Stimulated activated CD8-positive, alpha-beta memory T cell treated with anti-CD3 and anti-CD28 coated beads, Interleukin-15, amount 100 ng/mL, for 1 hour (primary cell): ENCODE measurements around the gene GRIN2C.
"Not testable (repeated sequence)": the region's sequence is repeated elsewhere in the genome, so short reads cannot be mapped to it uniquely, and the experiment has no call there.

Experiments used
- DNase-seq: peaks from one replicate; pipeline ENCODE4 v3.0.0-alpha.2; 2020; ENCODE audit warnings: low read depth

The GRIN2C gene

DNA sequence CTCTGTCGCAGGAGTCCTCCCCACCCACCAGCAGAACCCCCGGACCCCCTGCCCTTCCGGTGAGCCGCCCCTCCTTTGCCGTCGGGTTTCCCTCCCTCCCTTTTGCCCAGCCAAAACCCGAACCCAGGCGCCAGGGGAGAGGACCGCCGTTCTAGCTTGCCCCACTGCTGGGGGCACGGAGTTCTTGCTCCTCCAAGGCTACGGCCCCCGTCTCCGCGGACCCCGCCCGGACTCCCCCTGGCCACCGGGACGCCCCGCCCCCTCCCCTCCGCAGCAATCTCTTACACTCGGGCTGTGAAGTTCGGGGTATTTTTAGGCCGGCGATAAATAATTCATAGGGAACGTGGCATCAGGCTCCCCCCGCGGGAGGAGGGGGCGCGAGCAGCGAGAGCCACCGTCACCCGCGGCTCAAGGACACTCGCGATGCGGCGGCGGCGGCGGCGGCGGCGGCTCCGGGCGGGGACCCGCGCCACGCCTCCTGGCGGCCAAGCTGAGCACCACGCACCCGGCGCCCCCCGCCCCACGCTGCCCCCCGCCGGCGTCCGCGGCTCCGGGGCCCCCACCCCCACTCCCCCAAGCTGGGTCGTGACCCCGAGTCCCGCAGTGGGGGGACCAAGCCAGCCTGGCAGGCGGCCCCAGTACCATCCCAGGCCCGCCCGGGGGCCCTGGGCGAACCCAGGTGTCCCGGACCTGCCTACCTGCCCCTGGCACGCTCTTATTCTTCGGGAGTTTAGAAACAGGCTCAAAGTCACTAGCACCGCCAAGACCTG, at the start of gene GRIN2C:
GRIN2C (minus strand) TSS at position 427 of the 770 bp plus-strand sequence. CDS start 4,793 bp downstream, outside the sequence.
- no peak for DNase-seq

DNA sequence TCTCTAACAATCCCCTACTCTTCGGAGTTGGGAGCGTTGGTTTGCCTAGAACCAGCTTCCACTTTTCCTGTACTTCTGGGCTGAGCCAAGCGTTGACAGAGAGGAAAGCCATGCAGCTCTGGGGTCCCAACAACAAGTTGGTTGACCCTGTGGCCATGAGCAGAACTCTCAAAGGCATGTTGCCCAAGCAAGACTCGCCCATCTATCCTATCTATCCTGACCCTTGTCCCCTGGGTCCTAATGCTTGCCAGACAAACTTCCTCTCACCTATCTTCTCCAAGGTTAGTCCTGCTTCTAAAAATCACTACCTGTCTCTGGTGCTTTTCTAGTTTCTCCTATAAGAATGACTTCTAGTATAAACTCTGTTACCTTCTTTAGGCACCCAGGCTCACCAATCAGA, 49.4 kb upstream of the GRIN2C start:
- DNase-seq = not testable (repeated sequence)

DNA sequence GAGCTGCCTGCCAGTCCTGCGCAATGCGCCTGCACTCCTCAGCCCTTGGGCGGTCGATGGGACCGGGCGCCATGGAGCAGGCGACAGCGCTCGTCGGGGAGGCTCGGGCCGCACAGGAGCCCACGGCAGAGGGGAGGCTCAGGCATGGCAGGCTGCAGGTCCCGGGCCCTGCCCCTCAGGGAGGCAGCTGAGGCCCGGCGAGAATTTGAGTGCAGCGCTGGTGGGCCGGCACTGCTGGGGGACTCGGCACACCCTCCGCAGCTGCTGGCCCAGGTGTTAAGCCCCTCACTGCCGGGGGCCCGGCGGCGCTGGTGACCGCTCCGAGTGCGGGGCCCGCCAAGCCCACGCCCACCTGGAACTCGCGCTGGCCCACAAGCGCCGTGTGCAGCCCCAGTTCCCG, 47.3 kb upstream of the GRIN2C start:
- no peak for DNase-seq

DNA sequence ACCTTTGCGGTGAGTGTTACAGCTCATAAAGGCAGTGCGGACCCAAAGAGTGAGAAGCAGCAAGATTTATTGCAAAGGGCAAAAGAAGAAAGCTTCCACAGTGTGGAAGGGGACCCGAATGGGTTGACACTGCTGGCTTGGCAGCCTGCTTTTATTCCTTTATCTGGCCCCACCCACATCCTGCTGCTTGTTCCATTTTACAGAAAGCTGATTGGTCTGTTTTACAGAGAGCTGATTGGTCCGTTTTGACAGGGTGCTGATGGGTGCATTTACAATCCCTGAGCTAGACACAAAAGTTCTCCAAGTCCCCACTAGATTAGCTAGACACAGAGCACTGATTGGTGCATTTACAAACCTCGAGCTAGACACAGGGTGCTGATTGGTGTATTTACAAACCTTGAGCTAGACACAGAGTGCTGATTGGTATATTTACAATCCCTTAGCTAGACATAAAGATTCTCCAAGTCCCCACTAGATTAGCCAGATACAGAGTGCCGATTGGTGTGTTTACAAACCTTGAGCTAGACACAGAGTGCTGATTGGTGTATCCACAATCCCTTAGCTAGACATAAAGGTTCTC, 46.6 kb upstream of the GRIN2C start:
- DNase-seq = not testable (repeated sequence)

DNA sequence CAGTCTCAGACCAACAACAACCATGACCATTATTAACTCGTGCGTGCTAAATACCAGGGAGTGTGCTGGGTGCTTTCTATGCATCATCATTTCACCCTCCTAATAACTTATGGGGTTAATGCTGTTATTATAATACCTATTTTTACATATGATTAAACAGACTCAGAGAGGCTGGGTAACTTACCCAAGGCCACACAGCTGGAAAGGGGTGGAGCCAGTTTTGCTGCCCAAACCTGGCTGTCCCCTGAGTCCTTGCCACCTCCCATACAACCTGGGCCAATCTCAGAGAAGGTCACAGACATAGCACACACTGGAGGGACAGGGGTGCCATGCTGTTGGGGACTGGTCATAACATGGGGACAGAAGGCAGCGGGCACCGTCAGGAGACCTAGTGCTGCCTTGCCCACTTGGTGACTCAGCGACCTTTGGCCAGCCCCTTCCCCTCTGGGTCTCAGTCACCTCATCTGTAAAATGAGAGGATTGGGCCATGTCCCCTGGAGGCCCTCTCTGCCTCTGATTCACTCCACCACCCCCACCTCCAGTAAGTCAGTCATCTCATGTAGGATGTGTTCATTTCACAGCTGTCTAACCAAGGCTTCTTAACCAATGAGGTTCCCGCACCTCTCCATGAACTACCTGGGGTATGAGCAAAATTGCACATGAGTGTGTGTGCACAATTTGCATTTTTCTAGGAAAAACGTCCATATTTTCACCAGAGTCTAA, 45.2 kb upstream of the GRIN2C start:
- DNase-seq = no peak

DNA sequence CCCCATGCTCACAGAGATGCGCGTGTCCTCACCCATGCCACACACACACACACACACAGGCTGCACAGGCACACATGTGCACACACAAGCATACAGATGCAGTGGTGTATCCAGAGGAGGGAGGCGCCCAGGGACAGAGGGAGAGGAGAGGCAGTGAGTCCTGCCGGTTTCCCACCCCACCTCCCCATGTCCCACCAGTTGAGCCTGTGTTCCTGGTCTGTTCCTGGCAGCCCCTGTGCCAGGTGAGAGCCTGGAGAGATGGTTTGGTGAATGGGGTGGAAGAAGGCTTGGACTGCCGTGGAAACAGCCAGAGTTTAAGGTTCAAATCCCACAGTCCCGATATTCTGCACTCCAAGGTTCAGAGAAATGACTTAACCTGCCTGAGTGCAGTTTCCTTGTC, 44.0 kb upstream of the GRIN2C start:
- no peak for DNase-seq

DNA sequence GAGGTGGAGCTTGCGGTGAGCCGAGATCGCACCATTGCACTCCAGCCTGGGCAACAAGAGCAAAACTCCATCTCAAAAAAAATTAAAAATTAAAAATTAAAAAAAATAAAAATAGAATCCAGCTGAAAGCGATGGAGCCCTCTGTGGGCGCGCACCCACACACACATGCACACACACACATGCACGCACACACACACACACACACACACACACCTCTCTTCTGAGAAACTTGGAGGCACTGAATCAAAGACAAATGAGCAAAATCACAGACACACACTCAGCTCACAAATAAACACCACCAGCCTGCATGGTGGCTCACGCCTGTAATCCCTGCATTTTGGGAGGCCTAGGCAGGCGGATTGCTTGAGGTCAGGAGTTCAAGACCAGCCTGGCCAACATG, 43.3 kb upstream of the GRIN2C start:
- DNase-seq = no peak

DNA sequence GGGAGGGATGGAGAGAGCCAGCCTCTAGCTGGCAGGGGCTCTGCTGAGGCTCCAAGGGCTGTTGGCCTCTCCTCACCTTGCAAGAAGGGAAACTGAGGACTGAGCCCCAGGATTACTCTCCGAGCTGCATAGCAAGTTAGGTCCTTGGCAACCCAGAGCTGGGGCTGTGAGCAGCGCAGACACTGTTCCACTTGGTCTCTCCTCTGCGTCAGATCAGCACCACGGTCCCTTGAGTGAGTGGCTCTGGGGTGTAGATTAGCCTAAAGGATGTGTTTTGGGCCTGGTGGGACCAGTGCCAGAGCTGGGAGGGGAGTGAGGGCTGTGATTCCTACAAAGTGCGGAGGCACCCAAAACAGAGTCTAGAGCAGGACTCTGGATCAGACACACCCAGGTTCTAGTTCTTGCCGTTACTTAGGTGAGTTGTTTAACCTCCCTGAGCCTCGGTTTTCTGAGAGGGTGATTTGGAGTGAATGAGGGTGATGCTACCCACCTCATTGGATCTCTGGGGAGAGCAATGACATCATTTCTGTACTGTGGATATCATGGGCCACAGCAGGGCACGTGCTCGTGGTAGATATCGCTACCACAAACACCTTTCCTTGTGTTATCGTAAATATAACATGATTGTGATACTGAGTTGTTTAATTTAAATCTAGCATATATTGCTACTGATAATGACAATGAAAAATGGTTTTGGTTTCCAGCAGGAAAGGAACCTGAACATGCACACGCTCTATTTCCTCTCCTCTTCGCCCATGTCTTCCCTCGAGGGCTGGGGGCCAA, 41.9 kb upstream of the GRIN2C start:
- DNase-seq = no peak

DNA sequence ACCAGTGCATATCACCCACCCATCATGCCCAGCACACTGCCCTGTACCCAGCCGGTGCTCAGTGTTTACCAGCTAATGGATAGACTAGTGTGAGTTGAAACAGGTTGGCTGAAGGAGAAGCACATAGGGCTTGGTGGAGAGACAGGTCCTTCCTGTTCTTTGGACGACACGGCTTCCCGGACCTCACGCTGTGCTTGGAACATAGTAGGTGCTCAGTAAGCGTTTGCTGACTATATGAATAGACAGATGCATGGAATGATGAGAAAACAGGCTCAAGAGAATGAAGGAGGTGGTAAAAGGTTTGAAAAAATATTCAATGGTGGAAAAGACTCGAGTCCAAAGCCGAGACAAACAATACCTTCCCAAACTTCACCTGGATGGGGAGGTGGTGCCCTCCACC, 40.5 kb upstream of the GRIN2C start:
- no peak for DNase-seq

DNA sequence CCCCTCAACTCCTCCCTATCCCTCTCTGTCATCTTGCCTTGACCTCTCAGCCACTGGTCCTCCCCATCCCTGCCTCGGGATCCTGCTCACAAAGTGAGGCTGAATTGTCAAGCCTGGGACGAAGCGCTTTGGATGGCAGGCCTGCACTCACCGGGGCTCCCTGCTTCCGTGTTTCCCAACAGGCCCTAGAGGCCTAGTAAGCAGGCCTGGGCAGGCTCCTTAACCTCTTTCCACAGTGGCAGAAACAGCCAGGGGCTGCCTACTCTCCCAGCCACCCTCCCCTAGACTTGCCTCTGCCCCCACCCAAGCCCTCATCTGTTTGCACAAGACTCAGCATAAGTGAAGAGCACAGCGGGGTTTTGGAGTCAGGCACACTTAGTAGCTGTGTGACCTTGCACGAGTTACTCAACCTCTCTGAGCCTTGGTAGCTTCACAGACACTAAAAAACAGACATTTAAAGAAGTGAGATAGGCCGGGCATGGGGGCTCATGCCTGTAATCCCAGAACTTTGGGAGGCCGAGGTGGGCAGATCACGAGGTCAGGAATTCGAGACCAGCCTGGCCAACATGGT, 38.8 kb upstream of the GRIN2C start:
- DNase-seq = no peak

DNA sequence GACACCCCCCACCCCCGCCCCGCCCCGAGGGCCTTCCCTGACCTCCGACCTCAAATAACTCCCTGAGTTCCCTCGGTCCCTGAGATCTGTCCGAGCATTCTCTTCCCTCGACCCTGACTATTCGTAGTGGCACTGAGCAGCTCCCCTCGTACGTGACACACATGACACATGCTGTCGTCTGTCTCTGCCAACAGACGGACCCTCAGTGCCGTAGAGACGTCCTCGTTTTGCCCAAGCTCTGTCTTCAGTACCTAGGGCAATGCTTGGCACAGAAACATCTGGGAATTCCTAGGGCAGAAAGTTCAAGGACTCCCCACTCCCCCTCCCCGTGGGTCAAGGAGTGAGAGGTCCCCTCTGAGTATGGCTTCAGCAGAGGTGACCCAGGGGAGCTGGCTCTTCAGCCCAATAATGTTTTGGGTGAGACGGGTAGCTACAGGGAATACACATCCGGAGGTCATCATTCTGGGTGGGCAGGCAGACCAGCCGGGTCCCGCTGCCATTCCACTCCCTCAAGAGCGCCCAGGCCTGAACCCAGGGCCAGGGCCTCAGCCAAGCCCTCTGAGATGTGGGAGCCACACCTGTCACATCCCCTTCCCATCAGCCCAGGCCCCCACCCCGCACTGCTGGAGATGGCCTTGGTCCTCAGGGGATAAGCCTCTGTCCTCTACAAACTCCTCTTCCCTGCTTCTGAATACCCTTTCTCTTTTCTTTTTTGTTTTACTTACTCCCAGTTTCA, 34.4 kb upstream of the GRIN2C start:
- no peak for DNase-seq

DNA sequence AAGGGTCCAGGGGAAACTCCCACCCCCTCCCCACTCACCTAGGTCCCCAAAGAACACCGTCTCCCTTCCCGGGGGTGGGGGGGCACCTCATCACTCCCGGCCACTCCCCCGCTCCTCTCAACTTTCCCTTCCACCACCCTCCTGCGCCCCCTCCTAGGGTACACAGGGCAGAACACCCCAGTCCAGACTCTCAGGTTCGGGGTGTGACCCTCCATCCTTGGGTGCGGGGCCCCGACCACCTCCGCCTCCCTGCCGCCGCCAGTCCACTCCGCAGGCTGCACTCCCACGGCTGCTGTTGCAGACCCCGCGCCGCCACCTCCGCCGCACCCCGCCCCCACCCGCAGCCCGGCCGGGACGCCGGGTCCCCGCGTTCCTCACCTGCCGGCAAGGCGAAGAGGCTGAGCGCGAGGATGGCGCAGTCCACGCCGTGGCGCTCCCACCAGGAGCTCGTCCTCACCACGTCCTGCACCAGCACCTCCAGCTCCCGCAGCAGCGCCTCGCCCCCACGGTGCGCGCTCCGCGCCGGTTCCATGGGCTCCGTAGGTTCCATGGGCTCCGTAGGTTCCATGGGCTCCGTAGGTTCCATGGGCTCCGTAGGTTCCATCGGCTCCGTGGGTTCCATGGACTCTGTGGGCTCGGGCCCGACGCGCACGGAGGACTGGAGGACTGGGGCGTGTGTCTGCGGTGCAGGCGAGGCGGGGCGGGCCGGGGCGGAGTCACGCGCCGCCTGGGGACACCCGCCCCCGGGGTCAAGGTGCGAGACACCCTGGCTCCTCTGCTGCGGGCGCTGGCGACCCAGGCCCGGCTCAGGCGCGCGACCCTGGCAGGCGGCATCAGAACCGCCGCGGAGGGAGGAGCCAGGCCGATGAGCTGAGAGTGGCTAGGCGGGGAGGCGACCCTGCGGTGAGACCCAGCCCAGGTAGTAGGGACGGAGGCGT, 33.6 kb upstream of the GRIN2C start, which contains the start of gene FADS6:
FADS6 (minus strand) TSS at position 660 of the 938 bp plus-strand sequence; CDS start at position 622, 38 bp downstream.
- DNase-seq = no peak

DNA sequence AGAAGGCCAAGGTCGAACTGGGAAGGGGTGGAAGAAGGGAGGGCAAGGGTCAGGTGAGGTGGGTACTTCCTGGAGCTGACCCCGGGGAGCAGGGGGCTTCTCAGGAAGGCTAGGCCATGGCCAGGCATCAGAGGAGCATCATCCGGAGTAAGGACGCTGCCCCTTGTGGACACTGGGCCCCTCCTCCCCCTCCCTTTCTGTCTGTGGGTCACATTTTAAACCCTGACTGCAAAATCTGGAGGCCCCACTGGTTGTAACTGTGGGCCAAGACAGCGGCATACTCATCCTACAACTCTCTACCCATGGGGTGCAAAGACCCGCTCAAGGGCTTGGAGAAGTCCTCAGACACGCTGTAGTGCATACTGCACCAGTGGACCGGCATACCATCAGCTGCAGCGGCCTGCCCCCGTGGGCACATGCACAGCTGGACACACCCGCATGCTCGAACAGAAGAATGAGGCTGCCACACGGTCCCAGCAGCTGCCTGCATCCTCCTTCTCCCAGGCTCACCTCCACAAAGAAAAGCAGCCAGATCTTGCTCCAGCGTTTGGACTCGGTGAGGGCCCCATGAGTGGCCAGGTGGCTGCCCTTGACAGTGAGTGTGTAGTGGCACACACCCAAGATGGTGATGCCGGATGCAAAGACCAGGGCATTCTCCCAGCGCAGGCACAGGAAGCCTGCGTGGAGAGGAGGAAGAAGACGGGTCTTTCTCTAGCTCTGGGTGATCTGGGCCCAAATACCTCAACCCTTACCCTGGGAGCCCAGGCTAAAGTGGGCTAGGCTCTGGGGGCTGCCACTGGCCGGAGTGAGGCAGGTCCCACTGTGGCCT, 32.5 kb upstream of the GRIN2C start:
- DNase-seq = no peak

DNA sequence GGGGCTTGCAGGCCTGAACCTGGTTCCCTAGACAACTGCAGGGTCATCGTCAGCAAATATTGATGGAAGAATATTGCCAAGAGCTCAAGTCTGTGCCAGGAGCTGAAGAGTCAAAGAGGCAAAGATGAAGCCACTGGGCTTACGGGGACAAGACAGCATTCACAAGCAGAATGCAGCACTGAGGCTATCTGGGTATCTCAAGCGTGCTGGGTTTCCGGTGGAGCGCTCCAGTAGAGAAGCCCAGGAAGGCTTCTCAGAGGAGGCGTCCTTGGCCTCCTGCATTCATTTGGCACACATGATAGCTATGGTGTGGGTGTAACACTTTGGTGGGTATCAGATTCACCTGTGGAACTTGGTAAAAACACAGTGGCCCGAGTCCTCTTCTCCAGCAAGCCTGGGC, 30.9 kb upstream of the GRIN2C start:
- DNase-seq = no peak

DNA sequence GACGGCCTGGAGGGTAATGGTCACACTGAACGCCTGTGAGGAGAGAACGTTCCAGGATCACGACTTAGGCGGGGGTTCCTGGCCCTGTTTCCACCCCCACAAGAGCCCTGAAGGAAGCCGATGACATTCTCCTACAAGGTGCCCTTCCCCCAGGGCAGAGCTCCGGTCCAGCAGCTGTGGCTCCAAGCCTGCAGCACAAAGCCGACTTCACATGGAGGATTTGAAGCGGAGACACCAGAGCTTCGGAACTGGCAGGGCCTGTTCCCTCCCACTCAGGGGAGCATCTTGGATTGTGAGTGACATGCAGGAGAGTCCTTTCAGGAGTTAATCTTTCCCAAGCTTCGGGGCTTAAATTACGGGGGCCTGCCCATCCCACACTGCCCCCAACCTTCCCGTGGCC, 28.8 kb upstream of the GRIN2C start:
- DNase-seq = no peak

DNA sequence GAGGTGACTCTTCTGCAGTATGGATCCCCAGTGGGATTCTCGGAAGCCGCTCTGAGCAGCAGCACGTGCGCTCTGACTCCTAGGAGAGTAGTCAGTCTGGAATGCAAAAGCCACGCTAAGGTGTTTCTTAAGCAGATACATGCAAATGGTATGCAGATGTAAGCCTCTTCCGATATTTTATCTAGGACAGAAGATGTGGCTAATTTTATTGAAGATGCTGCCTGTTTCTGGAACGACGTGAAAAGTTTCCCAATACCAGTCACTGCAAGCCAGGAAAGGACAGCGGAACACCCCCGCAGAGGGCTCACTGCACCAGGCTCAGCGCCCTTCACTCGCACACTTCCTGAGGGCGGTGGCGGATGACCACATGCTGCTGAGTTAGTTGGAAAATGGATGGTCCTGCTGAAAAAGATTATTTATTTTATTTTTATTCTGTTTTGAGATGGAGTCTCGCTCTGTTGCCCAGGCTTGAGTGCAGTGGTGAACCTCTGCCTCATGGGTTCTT, 23.6 kb upstream of the GRIN2C start:
- no peak for DNase-seq

DNA sequence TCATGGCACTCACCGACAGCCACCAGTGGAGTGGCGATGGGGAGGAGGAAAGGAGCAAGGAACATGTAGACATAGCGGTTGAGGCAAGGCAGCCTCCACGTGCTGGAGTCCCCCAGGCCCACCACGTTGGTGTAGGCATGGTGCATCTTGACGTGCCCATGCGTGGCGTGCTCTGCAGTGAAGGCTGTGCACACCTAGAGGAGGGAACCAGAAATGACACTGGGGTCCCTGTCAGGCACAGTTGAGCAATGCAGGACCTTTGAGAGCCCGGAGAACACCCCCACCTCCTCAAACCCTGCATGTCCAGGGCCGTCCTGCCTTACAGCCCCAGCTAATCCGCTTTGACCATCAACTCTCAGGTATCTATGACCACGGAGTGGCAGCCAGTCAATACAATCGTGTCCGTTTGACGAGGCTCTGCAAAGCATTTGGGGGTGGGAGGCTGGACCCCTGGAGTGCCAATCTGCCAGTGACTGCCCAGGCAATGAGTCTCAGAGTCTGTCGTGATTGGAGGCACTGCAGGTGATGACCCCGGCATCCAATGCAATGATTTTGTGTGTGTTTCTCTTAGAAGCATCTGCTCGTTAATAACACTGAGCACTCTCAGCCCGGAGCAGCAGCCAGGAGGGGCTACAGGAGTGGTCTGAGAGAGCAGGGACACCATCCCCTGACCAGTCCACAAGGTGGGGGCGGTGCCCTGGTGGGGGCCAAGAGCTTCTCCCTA, 23.0 kb upstream of the GRIN2C start:
- DNase-seq = no peak

DNA sequence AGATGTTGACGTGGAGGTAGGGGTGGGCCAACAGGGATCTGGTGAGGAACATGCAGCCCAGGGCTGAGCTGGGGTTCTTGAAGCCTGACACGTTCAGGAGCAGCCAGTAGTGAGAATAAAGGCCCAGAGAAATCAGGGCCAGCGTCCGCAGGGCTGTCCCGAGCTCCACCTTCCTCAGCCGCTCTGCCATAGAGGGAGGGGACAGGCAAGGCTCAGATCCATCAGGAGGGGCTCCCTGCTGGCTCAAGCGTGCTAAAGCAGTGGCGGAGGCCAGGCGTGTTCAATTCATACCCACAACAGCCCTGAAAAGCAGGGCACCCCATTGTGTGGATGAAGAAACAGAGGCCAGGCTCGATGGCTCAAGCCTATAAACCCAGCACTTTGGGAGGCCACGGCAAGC, 21.4 kb upstream of the GRIN2C start:
- no peak for DNase-seq
